ENCODE measurements around the gene LAMP1. TPM values are rescaled to one million over a fixed set of nuclear protein-coding genes. Genes with fewer than 3 reads are reported as not detected.

LAMP1 gene
- total RNA-seq, 1 donor from 2014 or later: 152 TPM

- no peak for TF ChIP-seq CTCF (conservative IDR thresholded peaks at IDR 0.05)
- H3K36me3 Mint-ChIP-seq: peaks cover 4% of the 10 kb centered on the region
- peak overlapping the region; percentile 83 for H3K27ac Mint-ChIP-seq
- no peaks in the 10 kb centered on the region for H3K27me3 Mint-ChIP-seq
- no peak overlapping the region for H3K4me3 Mint-ChIP-seq
- peaks cover 6% of the 10 kb centered on the region for H3K9me3 Mint-ChIP-seq
- H3K4me1 Mint-ChIP-seq (ENCODE audit: unreplicated experiment): peaks cover 16% of the 10 kb centered on the region
- DNase-seq (ENCODE audit: extremely low spot score, unreplicated experiment): no peak
These were observed 22.3 kb upstream of the LAMP1 start for GRCh38 chr13:113274721-113275120.

GRCh38 chr13:113275387-113275786 is 21.7 kb upstream of the LAMP1 start:
- TF ChIP-seq CTCF (conservative IDR thresholded peaks at IDR 0.05): peak; percentile 76

GRCh38 chr13:113280126-113280525 is 16.9 kb upstream of the LAMP1 start:
- Mint-ChIP-seq H3K4me1 (ENCODE audit: unreplicated experiment) (peaks cover 7% of the 10 kb centered on the region), H3K9me3 (peaks cover 6% of the 10 kb centered on the region), H3K27me3 (peaks cover 3% of the 10 kb centered on the region), H3K4me3 (no peak overlapping the region), H3K36me3 (no peaks in the 10 kb centered on the region), H3K27ac (no peak overlapping the region)
- DNase-seq (ENCODE audit: extremely low spot score, unreplicated experiment): no peak
- TF ChIP-seq CTCF (conservative IDR thresholded peaks at IDR 0.05): no peak

More at GRCh38 chr13:113275387-113275786, 21.7 kb upstream of the LAMP1 start:
- Mint-ChIP-seq H3K9me3 (peaks cover 6% of the 10 kb centered on the region), H3K27me3 (no peaks in the 10 kb centered on the region), H3K27ac (peak overlapping the region; percentile 83), H3K4me3 (no peak overlapping the region), H3K36me3 (peaks cover 4% of the 10 kb centered on the region), H3K4me1 (ENCODE audit: unreplicated experiment) (peaks cover 16% of the 10 kb centered on the region)
- DNase-seq (ENCODE audit: extremely low spot score, unreplicated experiment): no peak

- H3K9me3 Mint-ChIP-seq: no peaks in the 10 kb centered on the region
- H3K4me3 Mint-ChIP-seq: no peak overlapping the region
- TF ChIP-seq CTCF (conservative IDR thresholded peaks at IDR 0.05): no peak
- peaks cover 25% of the 10 kb centered on the region for H3K27me3 Mint-ChIP-seq
- no peak overlapping the region for H3K27ac Mint-ChIP-seq
- no peaks in the 10 kb centered on the region for H3K36me3 Mint-ChIP-seq
- no peaks in the 10 kb centered on the region for H3K4me1 Mint-ChIP-seq (ENCODE audit: unreplicated experiment)
- no peak for DNase-seq (ENCODE audit: extremely low spot score, unreplicated experiment)
These were observed 13.1 kb upstream of the LAMP1 start for GRCh38 chr13:113283904-113284303.

GRCh38 chr13:113288880-113289279 is 8.2 kb upstream of the LAMP1 start:
- Mint-ChIP-seq H3K4me3 (no peak overlapping the region), H3K36me3 (no peaks in the 10 kb centered on the region), H3K9me3 (no peaks in the 10 kb centered on the region), H3K27ac (no peak overlapping the region), H3K4me1 (ENCODE audit: unreplicated experiment) (peaks cover 11% of the 10 kb centered on the region), H3K27me3 (peaks cover 52% of the 10 kb centered on the region)
- TF ChIP-seq CTCF (conservative IDR thresholded peaks at IDR 0.05): no peak
- no peak for DNase-seq (ENCODE audit: extremely low spot score, unreplicated experiment)

GRCh38 chr13:113291129-113291528 is 5.9 kb upstream of the LAMP1 start:
- TF ChIP-seq CTCF (conservative IDR thresholded peaks at IDR 0.05): no peak
- Mint-ChIP-seq H3K9me3 (no peaks in the 10 kb centered on the region), H3K4me3 (peak overlapping the region; percentile 65), H3K4me1 (ENCODE audit: unreplicated experiment) (peaks cover 11% of the 10 kb centered on the region), H3K27ac (peak overlapping the region; percentile 98), H3K36me3 (no peaks in the 10 kb centered on the region), H3K27me3 (peaks cover 49% of the 10 kb centered on the region)
- DNase-seq (ENCODE audit: extremely low spot score, unreplicated experiment): no peak

Data from type B pancreatic cell (in vitro differentiated cells).